Mucosa of stomach (tissue), 1 donor: ENCODE data around the gene SMG6.
"Not testable (repeated sequence)": the region's sequence is repeated elsewhere in the genome, so short reads cannot be mapped to it uniquely, and the experiment has no call there.

Experiments used
- H3K27me3 ChIP-seq: one replicate; pipeline ENCODE4 v1.7.0; 2013; ENCODE audit warnings: mild to moderate bottlenecking, low read length; ENCODE audit not compliant: control insufficient read depth, insufficient read depth
- H3K36me3 ChIP-seq: one replicate; pipeline ENCODE4 v1.7.0; 2013; ENCODE audit warnings: low read length; ENCODE audit not compliant: control insufficient read depth, insufficient read depth
- H3K4me1 ChIP-seq: one replicate; pipeline ENCODE4 v1.7.0; 2013; ENCODE audit warnings: mild to moderate bottlenecking, low read length; ENCODE audit not compliant: control insufficient read depth, insufficient read depth
- H3K4me3 ChIP-seq: one replicate; pipeline ENCODE4 v1.7.0; 2013; ENCODE audit warnings: low read length
- H3K9ac ChIP-seq: one replicate; pipeline ENCODE4 v1.7.0; 2013; ENCODE audit warnings: mild to moderate bottlenecking, low read length, moderate library complexity
- H3K9me3 ChIP-seq: one replicate; pipeline ENCODE4 v1.7.0; 2013; ENCODE audit warnings: mild to moderate bottlenecking, low read length, moderate library complexity; ENCODE audit not compliant: control insufficient read depth
- donor health status: Pancreatic carcinoma.

The SMG6 gene

GRCh38 chr17:2174468-2175293 is 128.9 kb downstream of the SMG6 start:
- no peak overlapping the region for H3K4me3 ChIP-seq
- no peaks in the 10 kb centered on the region for H3K9me3 ChIP-seq
- H3K27me3 ChIP-seq = no peaks in the 10 kb centered on the region
- no peaks in the 10 kb centered on the region for H3K36me3 ChIP-seq
- peaks cover 52% of the 10 kb centered on the region for H3K4me1 ChIP-seq
- H3K9ac ChIP-seq = peak overlapping the region; percentile 8

DNA sequence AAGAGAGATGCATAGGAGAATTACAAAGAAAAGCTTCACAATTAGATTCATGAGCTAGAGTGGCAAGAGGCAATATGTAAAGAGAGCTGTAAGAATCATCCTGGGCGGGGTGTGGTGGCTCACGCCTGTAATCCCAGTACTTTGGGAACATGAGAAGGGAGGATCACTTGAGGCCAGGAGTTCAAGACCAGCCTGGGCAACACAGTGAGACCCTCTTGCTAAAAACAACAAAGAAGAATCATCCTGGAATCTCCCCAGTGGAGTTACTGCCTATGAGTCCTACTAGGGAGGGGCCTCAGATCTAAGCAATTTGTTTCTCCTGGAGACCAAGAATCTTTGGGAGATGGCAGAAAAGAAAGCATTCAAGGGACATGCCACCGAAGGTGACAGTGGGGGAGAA is 129.6 kb downstream of the SMG6 start:
- no peaks in the 10 kb centered on the region for H3K9me3 ChIP-seq
- peaks cover 46% of the 10 kb centered on the region for H3K4me1 ChIP-seq
- no peaks in the 10 kb centered on the region for H3K27me3 ChIP-seq
- no peaks in the 10 kb centered on the region for H3K36me3 ChIP-seq
- no peak overlapping the region for H3K4me3 ChIP-seq
- H3K9ac ChIP-seq = no peak overlapping the region

DNA sequence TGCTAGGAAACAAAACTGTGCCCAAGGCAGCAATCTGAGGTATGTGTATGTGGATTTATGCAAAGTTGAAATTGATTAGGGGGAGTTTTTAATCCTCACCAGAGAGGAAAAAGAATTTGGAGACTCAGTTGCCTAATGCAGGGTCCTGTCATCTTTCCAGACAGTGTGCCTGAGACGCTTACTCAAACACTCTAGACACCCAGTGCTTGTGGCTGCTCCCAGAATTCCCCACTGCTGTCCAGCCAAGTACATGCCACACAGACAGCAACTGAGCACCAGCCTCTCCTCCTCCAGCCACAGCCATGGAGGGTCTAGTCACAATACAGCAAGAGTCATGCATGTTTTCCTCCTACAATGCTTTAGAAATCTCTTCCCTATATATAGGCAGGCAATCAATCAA is 130.6 kb downstream of the SMG6 start:
- Histone ChIP-seq H3K4me3 (no peak overlapping the region), H3K4me1 (peaks cover 38% of the 10 kb centered on the region), H3K9ac (no peak overlapping the region), H3K36me3 (no peaks in the 10 kb centered on the region), H3K9me3 (no peaks in the 10 kb centered on the region), H3K27me3 (no peaks in the 10 kb centered on the region)

- peak overlapping the region; percentile 53 for H3K9ac ChIP-seq
These were observed 131.3 kb downstream of the SMG6 start for GRCh38 chr17:2172077-2172851.

DNA sequence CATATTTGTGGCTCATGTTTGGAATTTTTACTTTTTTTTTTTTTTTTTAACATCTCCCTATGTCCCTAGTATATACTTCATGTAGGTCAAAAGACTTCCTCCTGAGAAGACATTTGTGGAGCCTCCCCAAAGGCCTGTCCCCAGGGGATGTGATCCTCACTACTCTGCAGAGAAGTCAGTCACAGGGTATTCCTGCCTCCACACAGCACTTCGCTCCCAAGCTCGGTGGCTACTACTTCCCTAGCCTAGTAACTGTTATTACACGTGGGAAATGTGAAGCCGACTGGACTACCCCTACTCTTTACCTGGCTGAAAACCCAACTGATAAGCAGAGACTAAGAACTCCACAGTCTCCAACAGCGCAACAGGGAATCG is 131.9 kb downstream of the SMG6 start:
- Histone ChIP-seq H3K4me1 (peaks cover 27% of the 10 kb centered on the region), H3K4me3 (no peak overlapping the region), H3K27me3 (no peaks in the 10 kb centered on the region), H3K9ac (peak overlapping the region; percentile 53), H3K9me3 (no peaks in the 10 kb centered on the region), H3K36me3 (no peaks in the 10 kb centered on the region)

More at GRCh38 chr17:2172077-2172851, 131.3 kb downstream of the SMG6 start:
- no peaks in the 10 kb centered on the region for H3K27me3 ChIP-seq
- no peaks in the 10 kb centered on the region for H3K9me3 ChIP-seq
- no peak overlapping the region for H3K4me3 ChIP-seq
- peaks cover 31% of the 10 kb centered on the region for H3K4me1 ChIP-seq
- no peaks in the 10 kb centered on the region for H3K36me3 ChIP-seq

DNA sequence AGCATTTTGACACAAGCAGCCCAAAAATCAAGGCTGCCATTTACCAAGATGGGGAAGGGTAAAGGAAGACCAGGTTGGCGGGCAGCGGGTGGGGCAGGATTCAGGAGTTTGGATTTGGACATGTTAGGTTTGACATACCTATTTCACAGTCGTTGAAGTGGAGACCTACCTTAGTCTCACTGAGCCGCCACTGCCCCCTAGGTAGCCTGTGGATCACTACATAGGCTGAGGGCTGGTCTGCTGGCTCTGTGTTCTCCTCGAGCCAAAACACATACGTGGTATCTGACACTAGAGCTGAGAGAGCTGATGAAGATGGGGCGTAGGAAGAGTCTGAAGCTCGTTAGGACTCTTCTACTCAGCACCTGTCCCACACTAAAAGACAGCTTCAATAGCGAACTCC is 133.6 kb downstream of the SMG6 start:
- Histone ChIP-seq H3K4me1 (peaks cover 18% of the 10 kb centered on the region), H3K36me3 (no peaks in the 10 kb centered on the region), H3K9ac (no peak overlapping the region)

GRCh38 chr17:2165723-2166122 is 137.9 kb downstream of the SMG6 start:
- not testable (repeated sequence) for H3K27me3 ChIP-seq, H3K9ac ChIP-seq, H3K9me3 ChIP-seq, H3K4me3 ChIP-seq, H3K36me3 ChIP-seq, H3K4me1 ChIP-seq

More for the DNA sequence above, 133.6 kb downstream of the SMG6 start:
- no peaks in the 10 kb centered on the region for H3K27me3 ChIP-seq
- H3K9me3 ChIP-seq = no peaks in the 10 kb centered on the region
- no peak overlapping the region for H3K4me3 ChIP-seq

GRCh38 chr17:2158396-2158780 is 145.2 kb downstream of the SMG6 start:
- no peaks in the 10 kb centered on the region for H3K27me3 ChIP-seq
- H3K9me3 ChIP-seq = no peaks in the 10 kb centered on the region
- no peak overlapping the region for H3K4me3 ChIP-seq
- H3K4me1 ChIP-seq = no peaks in the 10 kb centered on the region
- no peaks in the 10 kb centered on the region for H3K36me3 ChIP-seq
- no peak overlapping the region for H3K9ac ChIP-seq

GRCh38 chr17:2157675-2158395 is 145.8 kb downstream of the SMG6 start:
- Histone ChIP-seq H3K4me3 (no peak overlapping the region), H3K9me3 (no peaks in the 10 kb centered on the region), H3K36me3 (no peaks in the 10 kb centered on the region), H3K27me3 (no peaks in the 10 kb centered on the region), H3K4me1 (no peaks in the 10 kb centered on the region), H3K9ac (no peak overlapping the region)

GRCh38 chr17:2157081-2157480 is 146.5 kb downstream of the SMG6 start:
- H3K9me3 ChIP-seq = no peaks in the 10 kb centered on the region
- H3K36me3 ChIP-seq = no peaks in the 10 kb centered on the region
- H3K4me3 ChIP-seq = no peak overlapping the region
- no peaks in the 10 kb centered on the region for H3K27me3 ChIP-seq
- H3K9ac ChIP-seq = no peak overlapping the region
- H3K4me1 ChIP-seq = no peaks in the 10 kb centered on the region

DNA sequence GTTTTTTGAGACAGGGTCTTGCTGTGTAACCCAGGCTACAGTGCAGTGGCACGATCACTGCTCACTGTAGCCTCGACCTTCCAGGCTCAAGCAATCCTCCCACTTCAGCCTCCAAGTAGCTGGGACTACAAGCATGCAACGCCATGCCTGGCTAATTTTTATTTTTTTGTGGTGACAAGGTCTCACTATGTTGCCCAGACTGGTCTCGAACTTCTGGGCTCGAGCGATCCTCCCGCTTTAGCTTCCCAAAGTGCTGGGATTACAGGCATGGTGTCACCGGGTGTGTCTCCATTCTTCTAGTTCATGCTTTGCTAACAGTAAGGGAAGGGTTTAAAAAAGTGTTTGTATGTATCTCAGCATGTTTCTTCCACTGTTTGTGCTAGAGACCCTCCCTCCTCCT is 146.9 kb downstream of the SMG6 start:
- Histone ChIP-seq H3K36me3 (no peaks in the 10 kb centered on the region), H3K27me3 (no peaks in the 10 kb centered on the region), H3K9me3 (no peaks in the 10 kb centered on the region), H3K4me1 (no peaks in the 10 kb centered on the region), H3K4me3 (no peak overlapping the region), H3K9ac (no peak overlapping the region)

- no peaks in the 10 kb centered on the region for H3K4me1 ChIP-seq
- no peak overlapping the region for H3K4me3 ChIP-seq
- H3K9me3 ChIP-seq = no peaks in the 10 kb centered on the region
- H3K9ac ChIP-seq = no peak overlapping the region
- H3K27me3 ChIP-seq = no peaks in the 10 kb centered on the region
- no peaks in the 10 kb centered on the region for H3K36me3 ChIP-seq
These were observed 148.0 kb downstream of the SMG6 start for GRCh38 chr17:2155573-2155972.
